CD4-positive, alpha-beta T cell treated with Interleukin-15 for 4 hours (primary cell): ENCODE results near the gene NUMBL.

Source experiments
- DNase-seq: peaks from one replicate; pipeline ENCODE4 v3.0.0-alpha.2; 2020; ENCODE audit warnings: low spot score

Gene NUMBL

DNA sequence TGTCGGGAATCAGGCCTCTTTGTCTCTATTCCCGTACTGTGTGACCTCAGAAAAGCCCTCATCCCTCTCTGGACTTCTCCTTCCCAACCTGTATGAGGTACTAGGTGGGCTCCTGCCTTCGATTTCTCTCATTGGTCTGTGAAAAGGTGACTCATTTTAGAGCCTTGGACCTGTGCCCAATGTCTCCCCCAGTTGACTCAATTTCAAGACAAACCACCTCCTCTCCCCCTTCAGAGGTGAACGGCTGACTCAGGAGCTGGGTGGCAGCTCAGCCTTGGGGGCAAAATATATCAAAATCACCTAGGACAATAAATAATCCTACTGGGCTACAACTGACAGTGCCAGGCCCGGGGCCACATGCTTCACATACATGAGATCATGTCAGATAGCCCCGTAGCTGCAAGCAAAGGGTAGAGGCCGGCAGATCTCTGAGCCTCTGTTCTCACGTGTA lies 25.6 kb upstream of the NUMBL start:
- DNase-seq = peak; percentile 91

GRCh38 chr19:40714441-40715299 lies 24.2 kb upstream of the NUMBL start:
- peak; percentile 97 for DNase-seq

DNA sequence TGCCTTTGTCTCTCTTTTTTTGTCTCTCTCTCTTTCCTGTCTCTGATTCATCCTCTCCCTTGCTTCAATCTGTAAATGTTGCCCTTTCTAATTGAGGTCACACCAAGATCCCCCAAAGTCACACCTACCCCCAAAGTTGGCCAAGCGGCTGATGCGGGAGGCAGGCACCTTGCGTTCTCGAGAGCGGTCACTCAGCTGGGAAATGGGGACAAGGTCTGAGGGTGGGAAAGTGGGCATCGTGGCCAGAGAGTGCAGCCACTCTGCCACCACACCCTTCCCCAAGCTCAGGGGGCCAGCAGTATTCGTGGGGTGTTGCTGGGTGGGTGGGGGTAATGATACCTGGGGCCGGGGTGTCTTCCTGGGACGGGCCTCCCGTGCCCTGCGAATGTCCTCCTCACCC lies 23.5 kb upstream of the NUMBL start:
- DNase-seq = no peak

- no peak for DNase-seq
Measured at GRCh38 chr19:40709817-40710216, 19.4 kb upstream of the NUMBL start.

- DNase-seq = no peak
Measured at GRCh38 chr19:40707615-40708014, 17.2 kb upstream of the NUMBL start.

- no peak for DNase-seq
Measured at GRCh38 chr19:40705950-40706619, 15.6 kb upstream of the NUMBL start.

DNA sequence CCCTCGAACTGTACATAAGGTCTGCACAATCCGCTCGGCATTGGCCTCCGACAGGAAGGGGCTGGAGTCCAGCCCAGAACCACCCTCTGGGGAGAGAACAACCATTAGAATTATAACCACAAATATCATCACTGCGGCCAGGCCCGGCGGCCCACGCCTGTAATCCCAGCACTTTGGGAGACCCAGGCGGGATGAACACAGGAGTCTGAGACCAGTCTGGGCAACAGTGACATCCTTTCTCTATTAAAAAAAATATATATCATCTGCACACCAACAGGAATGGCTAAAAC lies 14.9 kb upstream of the NUMBL start:
- no peak for DNase-seq

- no peak for DNase-seq
Measured at GRCh38 chr19:40704491-40705361, 14.3 kb upstream of the NUMBL start.

- DNase-seq = no peak
Measured at GRCh38 chr19:40703029-40703755, 12.7 kb upstream of the NUMBL start.

- no peak for DNase-seq
Measured at GRCh38 chr19:40702337-40703012, 12.0 kb upstream of the NUMBL start.

- DNase-seq = no peak
Measured at GRCh38 chr19:40701758-40702157, 11.3 kb upstream of the NUMBL start.

- DNase-seq = no peak
Measured at GRCh38 chr19:40700083-40700482, 9.6 kb upstream of the NUMBL start.

GRCh38 chr19:40697007-40697406 lies 6.6 kb upstream of the NUMBL start:
- no peak for DNase-seq

GRCh38 chr19:40695881-40696280 lies 5.4 kb upstream of the NUMBL start:
- DNase-seq = no peak

GRCh38 chr19:40693896-40694295 lies 3.4 kb upstream of the NUMBL start:
- DNase-seq = no peak

DNA sequence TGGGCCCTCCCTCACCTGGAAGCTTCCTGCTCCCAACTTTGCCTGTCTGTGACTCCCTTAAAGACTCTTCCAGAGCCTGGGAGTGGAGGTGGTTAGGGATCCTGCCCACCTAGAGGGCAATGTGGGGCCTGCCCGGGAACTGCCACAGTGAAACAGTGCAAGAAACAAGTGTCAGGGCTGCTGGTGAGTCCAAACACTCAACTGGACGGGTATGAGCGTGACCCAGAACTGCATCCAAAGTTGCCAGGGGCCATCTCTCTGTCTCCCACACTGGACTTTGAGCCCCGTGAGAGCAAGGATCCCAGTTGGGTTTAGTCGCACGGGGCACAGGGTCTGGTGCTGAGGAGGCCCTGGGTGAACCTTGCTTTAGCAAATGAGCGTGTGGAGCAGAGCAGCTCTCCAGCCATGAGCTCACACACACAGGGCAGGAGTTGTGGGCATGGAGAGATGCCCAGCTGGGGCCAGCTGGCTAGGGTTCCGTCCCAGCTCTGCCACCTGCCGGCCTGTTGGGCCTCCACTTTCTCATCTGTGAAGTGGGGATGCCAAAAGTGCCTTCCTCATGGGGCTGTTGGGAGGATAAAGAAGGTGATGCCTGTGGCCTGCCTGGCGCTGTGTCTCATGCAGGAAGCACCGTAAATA lies 2.8 kb upstream of the NUMBL start:
- DNase-seq = no peak

- no peak for DNase-seq
Measured at GRCh38 chr19:40692212-40692551, 1.7 kb upstream of the NUMBL start.

GRCh38 chr19:40691421-40692211 lies 1.2 kb upstream of the NUMBL start:
- DNase-seq = no peak

DNA sequence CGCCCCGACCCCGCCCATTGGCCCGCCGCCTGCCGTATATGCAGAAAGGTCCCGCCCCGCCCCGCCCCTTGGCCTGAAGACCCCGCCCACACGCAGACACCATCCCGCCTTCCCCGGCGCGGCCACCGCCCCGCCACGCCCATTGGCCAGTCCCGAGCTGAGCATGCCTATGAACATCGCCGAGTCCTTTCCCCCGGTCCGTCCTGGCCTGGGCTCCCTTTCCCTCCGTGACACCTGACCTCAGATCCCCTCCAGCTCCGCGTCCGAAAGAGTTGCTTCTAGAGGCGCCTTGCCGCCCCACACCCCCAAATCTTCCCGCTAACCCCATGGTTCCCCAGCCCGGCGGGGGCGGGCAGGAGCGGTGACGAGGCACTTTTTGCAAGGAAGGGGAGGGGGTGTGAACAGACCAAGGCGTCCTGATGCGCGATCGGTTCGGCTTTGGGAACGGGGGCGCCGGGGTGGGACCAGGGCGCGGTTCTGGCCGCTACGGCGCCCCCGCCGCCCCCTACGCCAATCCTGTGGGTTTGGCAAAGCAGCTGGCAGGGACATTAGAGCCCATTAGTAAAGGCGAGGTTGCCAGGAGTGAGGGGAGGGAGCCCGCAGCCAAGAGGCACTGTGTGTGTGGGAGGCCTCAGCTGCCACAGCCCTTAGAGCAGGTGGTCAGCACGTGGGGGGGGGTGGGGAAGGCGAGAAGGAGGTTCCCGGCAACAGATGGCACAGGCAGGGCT lies 406 bp upstream of the NUMBL start:
- DNase-seq = peak; percentile 85
